Smooth muscle cell (in vitro differentiated cells): ENCODE measurements around the gene GNGT2. TPM values are rescaled to one million over a fixed set of nuclear protein-coding genes. Genes with fewer than 3 reads are reported as not detected.
"Not testable (repeated sequence)": the region's sequence is repeated elsewhere in the genome, so short reads cannot be mapped to it uniquely, and the experiment has no call there.

ENCODE experiments used
- DNase-seq: peaks from one replicate; lab custom pipeline; 2025; ENCODE audit not compliant: unreplicated experiment; lab: John Stamatoyannopoulos, UW
- H2AFZ ChIP-seq: fragments of 200-600 bp; sonication (generic); 2 replicates; pipeline ENCODE4 v1.6.0; 2016; ENCODE audit warnings: antibody characterized with exemption, low read depth, mild to moderate bottlenecking
- H3F3A ChIP-seq: fragments of 200-600 bp; sonication (generic); 2 replicates; pipeline ENCODE4 v1.6.0; 2017; ENCODE audit warnings: antibody characterized with exemption, low read depth
- H3K27ac ChIP-seq: fragments of 200-600 bp; sonication (generic); 2 replicates; pipeline ENCODE4 v1.5.1; 2016; ENCODE audit warnings: low read depth, mild to moderate bottlenecking
- H3K27me3 ChIP-seq: fragments of 200-600 bp; sonication (generic); 2 replicates; pipeline ENCODE4 v1.6.1; 2016; ENCODE audit warnings: low read depth, mild to moderate bottlenecking
- H3K36me3 ChIP-seq: fragments of 200-600 bp; sonication (generic); 2 replicates; pipeline ENCODE4 v1.5.1; 2016; ENCODE audit warnings: low read depth
- H3K4me1 ChIP-seq: fragments of 200-600 bp; sonication (generic); 2 replicates; pipeline ENCODE4 v1.5.1; 2016; ENCODE audit warnings: low read depth
- H3K4me2 ChIP-seq: fragments of 200-600 bp; sonication (generic); 2 replicates; pipeline ENCODE4 v1.6.0; 2016; ENCODE audit warnings: mild to moderate bottlenecking
- H3K4me3 ChIP-seq: fragments of 200-600 bp; sonication (generic); 2 replicates; pipeline ENCODE4 v1.5.1; 2016; ENCODE audit warnings: mild to moderate bottlenecking
- H3K79me2 ChIP-seq: fragments of 200-600 bp; sonication (generic); 2 replicates; pipeline ENCODE4 v1.6.0; 2016; ENCODE audit warnings: low read depth, mild to moderate bottlenecking
- H3K9ac ChIP-seq: fragments of 200-600 bp; sonication (generic); 2 replicates; pipeline ENCODE4 v1.6.0; 2016; ENCODE audit warnings: low read depth
- H3K9me3 ChIP-seq: fragments of 200-600 bp; sonication (generic); replicated peaks from 2 replicates; pipeline ENCODE4 v1.5.1; 2016; ENCODE audit warnings: low read depth
- H4K20me1 ChIP-seq: fragments of 200-600 bp; sonication (generic); 2 replicates; pipeline ENCODE4 v1.6.0; 2016; ENCODE audit warnings: low read depth
- CTCF ChIP-seq: fragments of 200-600 bp; sonication (generic); IDR thresholded peaks from 2 replicates; pipeline ENCODE4 v1.5.1; 2017; ENCODE audit warnings: borderline replicate concordance, mild to moderate bottlenecking, antibody characterized with exemption; ENCODE audit not compliant: insufficient read depth, poor library complexity, severe bottlenecking
- WGBS: methylation state at CpG from one replicate; pipeline ENCODE4 v1.1.7; 2016; ENCODE audit warnings: low lambda C conversion rate; 5-methylcytosine and 5-hydroxymethylcytosine counted together
- polyA plus RNA-seq: library from polyadenylated mRNA; unstranded; fragments of >200 nt; fragmentation: Nextera tagmentation; extraction: Ambion mirVana; gene quantifications from 2 replicates; pipeline ENCODE4 v1.2.1, GENCODE V29; 2016
- total RNA-seq: library from RNA; depleted of rRNA; stranded (reverse); fragments of >200 nt; gene quantifications from 2 replicates; pipeline ENCODE4 v1.2.3, GENCODE V29; 2014

GNGT2 gene
- total and polyA plus RNA-seq, 2 experiments from 2014 or later: 0.75 to 0.81 TPM

- H2AFZ ChIP-seq, H3K4me1 ChIP-seq, DNase-seq, H3K36me3 ChIP-seq, H4K20me1 ChIP-seq, H3K4me2 ChIP-seq, H3F3A ChIP-seq, H3K9me3 ChIP-seq, H3K27ac ChIP-seq, H3K79me2 ChIP-seq, H3K9ac ChIP-seq, H3K4me3 ChIP-seq: not testable (repeated sequence)
- WGBS: 81% methylated on average over 3 of the region's 3 CpGs
- peaks cover 14% of the 10 kb centered on the region for H3K27me3 ChIP-seq
Observed at GRCh38 chr17:49170711-49171110, 39.7 kb downstream of the GNGT2 start.

GRCh38 chr17:49170216-49170615 lies 40.2 kb downstream of the GNGT2 start:
- peaks cover 19% of the 10 kb centered on the region for H3K27me3 ChIP-seq

GRCh38 chr17:49168706-49169105 lies 41.7 kb downstream of the GNGT2 start:
- Histone ChIP-seq H3K4me3 (no peak overlapping the region), H3K79me2 (no peaks in the 10 kb centered on the region), H3K9me3 (no peaks in the 10 kb centered on the region), H3F3A (no peaks in the 10 kb centered on the region), H3K27me3 (peaks cover 25% of the 10 kb centered on the region), H2AFZ (no peak overlapping the region), H3K36me3 (no peaks in the 10 kb centered on the region), H3K9ac (no peak overlapping the region), H4K20me1 (no peaks in the 10 kb centered on the region), H3K4me1 (no peaks in the 10 kb centered on the region), H3K27ac (no peak overlapping the region), H3K4me2 (no peak overlapping the region)
- no peak for DNase-seq
- no peak for TF ChIP-seq CTCF
- 85% methylated on average over 9 of the region's 9 CpGs for WGBS

More at GRCh38 chr17:49170216-49170615, 40.2 kb downstream of the GNGT2 start:
- no peak for TF ChIP-seq CTCF
- Histone ChIP-seq H3K4me3 (no peak overlapping the region), H3K9ac (no peak overlapping the region), H3K9me3 (no peaks in the 10 kb centered on the region), H2AFZ (no peak overlapping the region), H4K20me1 (no peaks in the 10 kb centered on the region), H3K27ac (no peak overlapping the region), H3F3A (no peaks in the 10 kb centered on the region), H3K4me1 (no peaks in the 10 kb centered on the region), H3K79me2 (no peaks in the 10 kb centered on the region), H3K4me2 (no peak overlapping the region), H3K36me3 (no peaks in the 10 kb centered on the region)
- DNase-seq: no peak
- 94% methylated on average over 2 of the region's 2 CpGs for WGBS

- TF ChIP-seq CTCF: no peak
- Histone ChIP-seq H3K27ac (no peak overlapping the region), H4K20me1 (no peaks in the 10 kb centered on the region), H3K79me2 (no peaks in the 10 kb centered on the region), H3K27me3 (peaks cover 25% of the 10 kb centered on the region), H3F3A (no peaks in the 10 kb centered on the region), H3K4me3 (no peak overlapping the region), H3K4me1 (no peaks in the 10 kb centered on the region), H2AFZ (no peak overlapping the region), H3K36me3 (no peaks in the 10 kb centered on the region), H3K4me2 (no peak overlapping the region), H3K9me3 (no peaks in the 10 kb centered on the region), H3K9ac (no peak overlapping the region)
- DNase-seq: no peak
- 81% methylated on average over 2 of the region's 2 CpGs for WGBS
Observed at GRCh38 chr17:49165143-49165542, 45.2 kb downstream of the GNGT2 start.
